Measurements from ENCODE around the gene ST3GAL4.

ST3GAL4 gene

DNA sequence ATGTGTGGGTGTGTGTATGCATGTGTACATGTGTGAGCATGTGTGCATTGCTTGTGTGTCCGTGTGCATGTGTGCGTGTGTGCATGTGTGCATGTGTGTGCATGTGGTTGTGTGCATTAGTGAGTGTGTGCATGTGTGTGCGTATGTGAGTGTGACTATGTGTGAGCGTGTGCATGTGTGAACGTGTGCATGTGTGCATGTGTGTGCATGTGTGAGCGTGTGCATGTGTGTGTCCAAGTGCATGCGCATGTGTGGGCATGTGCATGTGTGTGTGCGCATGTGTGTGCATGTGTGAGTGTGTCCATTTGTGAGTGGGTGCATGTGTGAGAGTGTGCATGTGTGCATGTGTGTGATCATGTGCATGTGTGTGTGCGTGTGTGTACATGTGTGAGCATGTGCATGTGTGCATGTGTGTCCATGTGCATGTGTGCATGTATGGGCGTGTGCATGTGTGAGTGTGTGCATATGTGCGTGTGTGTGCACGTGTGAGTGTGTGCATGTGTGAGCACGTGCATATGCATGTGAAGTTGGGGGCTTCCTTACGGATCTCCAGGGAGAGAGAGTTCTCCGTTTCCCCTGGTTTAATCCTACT, 95.8 kb downstream of the ST3GAL4 start:
- Histone ChIP-seq H3K9ac (ENCODE audit: low read depth, low read length, poor library complexity, severe bottlenecking) (no peak overlapping the region), H2AFZ (ENCODE audit: low read length) (no peak overlapping the region), H4K20me1 (ENCODE audit: insufficient read depth, low read length, poor library complexity, severe bottlenecking) (no peaks in the 10 kb centered on the region), H3K4me2 (ENCODE audit: low read depth, low read length, poor library complexity, severe bottlenecking) (no peak overlapping the region), H3K9me3 (ENCODE audit: insufficient read depth, low read depth, low read length) (no peaks in the 10 kb centered on the region), H3K79me2 (ENCODE audit: insufficient read depth, low read length) (no peaks in the 10 kb centered on the region), H3K36me3 (ENCODE audit: insufficient read depth, low read length) (no peaks in the 10 kb centered on the region), H3K4me1 (ENCODE audit: insufficient read depth, low read length, poor library complexity, severe bottlenecking) (no peaks in the 10 kb centered on the region), H3K27me3 (ENCODE audit: insufficient read depth, low read length, poor library complexity, severe bottlenecking) (no peaks in the 10 kb centered on the region), H3K4me3 (ENCODE audit: low read length, poor library complexity, severe bottlenecking) (no peak overlapping the region), H3K9me2 (replicated peaks; ENCODE audit: low read depth, low read length) (no peaks in the 10 kb centered on the region), H3F3A (ENCODE audit: low read depth) (0 out of 2 replicates have a peak, but pooled peaks cover 6% of the 10 kb centered on the region)
- TF ChIP-seq, protein P1, sequence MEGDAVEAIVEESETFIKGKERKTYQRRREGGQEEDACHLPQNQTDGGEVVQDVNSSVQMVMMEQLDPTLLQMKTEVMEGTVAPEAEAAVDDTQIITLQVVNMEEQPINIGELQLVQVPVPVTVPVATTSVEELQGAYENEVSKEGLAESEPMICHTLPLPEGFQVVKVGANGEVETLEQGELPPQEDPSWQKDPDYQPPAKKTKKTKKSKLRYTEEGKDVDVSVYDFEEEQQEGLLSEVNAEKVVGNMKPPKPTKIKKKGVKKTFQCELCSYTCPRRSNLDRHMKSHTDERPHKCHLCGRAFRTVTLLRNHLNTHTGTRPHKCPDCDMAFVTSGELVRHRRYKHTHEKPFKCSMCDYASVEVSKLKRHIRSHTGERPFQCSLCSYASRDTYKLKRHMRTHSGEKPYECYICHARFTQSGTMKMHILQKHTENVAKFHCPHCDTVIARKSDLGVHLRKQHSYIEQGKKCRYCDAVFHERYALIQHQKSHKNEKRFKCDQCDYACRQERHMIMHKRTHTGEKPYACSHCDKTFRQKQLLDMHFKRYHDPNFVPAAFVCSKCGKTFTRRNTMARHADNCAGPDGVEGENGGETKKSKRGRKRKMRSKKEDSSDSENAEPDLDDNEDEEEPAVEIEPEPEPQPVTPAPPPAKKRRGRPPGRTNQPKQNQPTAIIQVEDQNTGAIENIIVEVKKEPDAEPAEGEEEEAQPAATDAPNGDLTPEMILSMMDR (conservative IDR thresholded peaks at IDR 0.05; ENCODE audit: low read length) = no peak
- TF ChIP-seq EZH2phosphoT487 (IDR thresholded peaks at IDR 0.05; ENCODE audit: borderline replicate concordance) = no peak

DNA sequence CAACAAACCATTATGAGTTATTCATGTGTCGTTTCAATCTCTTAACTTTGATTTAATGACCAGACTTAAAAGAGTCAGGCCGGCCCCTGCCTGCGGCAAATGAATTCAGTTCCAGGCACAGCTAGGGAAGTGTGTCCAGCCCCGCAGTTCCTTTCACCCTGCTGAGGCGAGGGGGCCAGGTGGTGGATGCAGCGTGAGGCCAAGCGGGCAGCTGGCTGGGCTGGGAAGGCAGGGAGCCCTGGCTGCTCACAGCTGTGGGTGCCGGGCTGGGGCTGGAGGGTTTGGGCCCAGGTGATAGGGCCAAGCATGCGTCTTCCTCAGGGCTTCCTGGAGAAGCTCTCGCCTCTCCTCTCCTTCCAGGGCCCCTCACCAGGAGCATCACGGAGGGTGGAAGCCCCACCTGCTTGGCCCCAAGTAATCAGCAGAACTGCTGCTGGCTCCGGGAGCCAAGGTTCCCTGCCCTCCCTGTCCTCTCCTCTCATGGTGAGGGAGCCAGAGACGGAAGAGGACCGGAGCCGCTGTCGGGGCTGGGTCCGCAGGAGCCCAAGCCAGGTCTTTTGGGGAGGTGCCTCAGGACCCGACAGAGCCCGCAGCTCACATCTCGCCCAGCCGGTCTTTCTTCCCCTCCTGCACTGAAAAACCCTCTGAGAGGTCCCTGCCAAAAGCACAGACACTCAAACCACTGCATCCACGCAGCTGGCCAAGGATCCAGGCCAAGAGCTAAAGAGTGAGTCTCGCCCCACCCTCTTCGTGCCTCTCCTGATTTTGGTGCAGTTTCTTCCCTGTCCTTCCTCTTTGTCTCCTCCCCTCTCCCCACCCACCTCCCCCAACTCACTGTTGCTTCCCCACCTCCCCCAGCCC, 97.0 kb downstream of the ST3GAL4 start:
- no peak overlapping the region for H3K4me3 ChIP-seq (ENCODE audit: low read length, poor library complexity, severe bottlenecking)
- no peaks in the 10 kb centered on the region for H3K27me3 ChIP-seq (ENCODE audit: insufficient read depth, low read length, poor library complexity, severe bottlenecking)
- 0 out of 2 replicates have a peak, but pooled peaks cover 6% of the 10 kb centered on the region for H3F3A ChIP-seq (ENCODE audit: low read depth)
- no peaks in the 10 kb centered on the region for H3K9me3 ChIP-seq (ENCODE audit: insufficient read depth, low read depth, low read length)
- H3K79me2 ChIP-seq (ENCODE audit: insufficient read depth, low read length) = no peaks in the 10 kb centered on the region
- H3K4me1 ChIP-seq (ENCODE audit: insufficient read depth, low read length, poor library complexity, severe bottlenecking) = no peaks in the 10 kb centered on the region
- no peak overlapping the region for H3K9ac ChIP-seq (ENCODE audit: low read depth, low read length, poor library complexity, severe bottlenecking)
- TF ChIP-seq, protein P1 (conservative IDR thresholded peaks at IDR 0.05; ENCODE audit: low read length) = no peak
- no peak for TF ChIP-seq EZH2phosphoT487 (IDR thresholded peaks at IDR 0.05; ENCODE audit: borderline replicate concordance)
- no peaks in the 10 kb centered on the region for H4K20me1 ChIP-seq (ENCODE audit: insufficient read depth, low read length, poor library complexity, severe bottlenecking)
- H3K36me3 ChIP-seq (ENCODE audit: insufficient read depth, low read length) = no peaks in the 10 kb centered on the region
- no peaks in the 10 kb centered on the region for H3K9me2 ChIP-seq (replicated peaks; ENCODE audit: low read depth, low read length)
- H2AFZ ChIP-seq (ENCODE audit: low read length) = no peak overlapping the region
- H3K4me2 ChIP-seq (ENCODE audit: low read depth, low read length, poor library complexity, severe bottlenecking) = no peak overlapping the region

DNA sequence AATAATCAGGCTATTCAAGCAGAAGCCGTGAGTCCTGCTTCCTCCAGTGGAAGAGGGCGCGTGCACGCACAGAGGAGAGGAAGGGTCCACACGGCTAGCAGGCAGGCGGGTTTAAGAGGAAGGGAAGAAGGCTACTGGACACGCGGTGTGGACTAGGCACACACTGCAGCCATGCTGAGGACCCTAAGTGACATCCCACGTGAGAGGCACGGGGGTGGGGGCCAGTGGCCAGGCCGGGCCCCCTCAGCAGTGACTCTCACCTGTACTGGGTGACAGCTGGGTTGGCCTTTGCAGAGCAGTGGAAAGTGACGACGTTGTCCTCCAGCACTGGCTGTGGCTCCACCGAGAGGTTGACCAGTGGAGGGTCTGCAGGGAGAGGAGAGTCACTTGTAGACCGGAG, 100.6 kb downstream of the ST3GAL4 start:
- H3K4me1 ChIP-seq (ENCODE audit: insufficient read depth, low read length, poor library complexity, severe bottlenecking) = no peaks in the 10 kb centered on the region
- no peak overlapping the region for H3K4me3 ChIP-seq (ENCODE audit: low read length, poor library complexity, severe bottlenecking)
- H3F3A ChIP-seq (ENCODE audit: low read depth) = 0 out of 2 replicates have a peak, but pooled peaks cover 2% of the 10 kb centered on the region
- no peak overlapping the region for H2AFZ ChIP-seq (ENCODE audit: low read length)
- H3K9me3 ChIP-seq (ENCODE audit: insufficient read depth, low read depth, low read length) = no peaks in the 10 kb centered on the region
- no peaks in the 10 kb centered on the region for H3K27me3 ChIP-seq (ENCODE audit: insufficient read depth, low read length, poor library complexity, severe bottlenecking)
- no peaks in the 10 kb centered on the region for H4K20me1 ChIP-seq (ENCODE audit: insufficient read depth, low read length, poor library complexity, severe bottlenecking)
- H3K79me2 ChIP-seq (ENCODE audit: insufficient read depth, low read length) = no peaks in the 10 kb centered on the region
- no peaks in the 10 kb centered on the region for H3K36me3 ChIP-seq (ENCODE audit: insufficient read depth, low read length)
- no peaks in the 10 kb centered on the region for H3K9me2 ChIP-seq (replicated peaks; ENCODE audit: low read depth, low read length)
- H3K4me2 ChIP-seq (ENCODE audit: low read depth, low read length, poor library complexity, severe bottlenecking) = no peak overlapping the region
- TF ChIP-seq, protein P1 (conservative IDR thresholded peaks at IDR 0.05; ENCODE audit: low read length) = no peak
- TF ChIP-seq EZH2phosphoT487 (IDR thresholded peaks at IDR 0.05; ENCODE audit: borderline replicate concordance) = no peak
- no peak overlapping the region for H3K9ac ChIP-seq (ENCODE audit: low read depth, low read length, poor library complexity, severe bottlenecking)
